ENCODE measurements around the gene NME1. TPM values are rescaled to one million over a fixed set of nuclear protein-coding genes. Genes with fewer than 3 reads are reported as not detected.

The NME1 gene
- total and polyA plus RNA-seq, 2 donors (not counting 3 experiments of a cell fraction or from before 2014, with no cell fraction given): 214 to 326 TPM

DNA sequence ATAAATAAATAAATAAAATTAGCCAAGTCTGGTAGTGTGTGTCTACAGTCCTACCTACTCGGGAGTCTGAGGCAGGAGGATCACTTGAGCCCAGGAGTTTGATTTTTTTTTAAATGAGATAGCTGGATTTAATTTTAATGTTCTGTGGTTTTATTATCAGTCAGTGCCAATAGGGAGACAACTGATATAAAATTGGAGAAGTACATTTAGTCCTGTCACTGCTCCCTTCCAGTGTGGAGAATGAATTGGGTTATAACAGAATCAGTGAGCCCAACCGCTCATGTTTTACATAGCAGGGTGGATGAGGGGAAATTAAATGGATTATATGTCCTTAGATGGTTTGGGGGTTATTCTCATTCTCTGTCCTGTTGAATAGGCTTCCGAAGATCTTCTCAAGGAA, 6.2 kb downstream of the NME1 start:
- H3K27me3 ChIP-seq (ENCODE audit: control insufficient read depth in 2 of 2, insufficient read depth in 2 of 2, low read length in 2 of 2): no peaks in the 10 kb centered on the region
- intact Hi-C loops (cut with micrococcal nuclease) (loop anchor here (10.0 kb wide), 1 partner anchor 615 kb away; the partner anchor contains the start of gene SPATA20), dilution Hi-C loops (cut with MboI; ENCODE audit: extremely low pct_ligation_motif_present, low sequenced_read_pairs) (no loop called here)
- BruUV-seq (replicated peaks): no TSS peak
- FAIRE-seq (no peak), DNase-seq (ENCODE audit: low read depth, low spot score) (no peak)
- peaks cover 3% of the 10 kb centered on the region for H3K4me1 ChIP-seq (ENCODE audit: control insufficient read depth, extremely low read depth, insufficient read depth, low read length)
- H4K20me1 ChIP-seq (replicated peaks; ENCODE audit: control insufficient read depth, extremely low read depth, insufficient read depth, low read length): no peaks in the 10 kb centered on the region
- no peak overlapping the region for H3K9ac ChIP-seq (replicated peaks; ENCODE audit: extremely low read depth, insufficient read depth, low read length)
- TF ChIP-seq, protein P1, sequence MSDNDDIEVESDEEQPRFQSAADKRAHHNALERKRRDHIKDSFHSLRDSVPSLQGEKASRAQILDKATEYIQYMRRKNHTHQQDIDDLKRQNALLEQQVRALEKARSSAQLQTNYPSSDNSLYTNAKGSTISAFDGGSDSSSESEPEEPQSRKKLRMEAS (IDR thresholded peaks at IDR 0.05; ENCODE audit: insufficient read depth, insufficient read length): no peak
- TF ChIP-seq POLR2AphosphoS5 (IDR thresholded peaks at IDR 0.05; ENCODE audit: insufficient read depth, low read depth, low read length) (no peak), MYC (IDR thresholded peaks at IDR 0.05; ENCODE audit: low read depth, low read length) (no peak), POLR2A (IDR thresholded peaks at IDR 0.05; ENCODE audit: low read depth, low read length) (no peak), JUN (IDR thresholded peaks at IDR 0.05; ENCODE audit: borderline replicate concordance, insufficient read depth, insufficient read length, low read depth) (no peak), FOS (IDR thresholded peaks at IDR 0.05; ENCODE audit: borderline replicate concordance, insufficient read depth, low read length) (no peak), EZH2 (IDR thresholded peaks at IDR 0.05; ENCODE audit: borderline replicate concordance, low read depth, low read length, severe bottlenecking) (no peak), GATA2 (IDR thresholded peaks at IDR 0.05; ENCODE audit: insufficient read depth, insufficient read length, low read depth, low read length) (no peak)
- TF ChIP-seq, protein P2, sequence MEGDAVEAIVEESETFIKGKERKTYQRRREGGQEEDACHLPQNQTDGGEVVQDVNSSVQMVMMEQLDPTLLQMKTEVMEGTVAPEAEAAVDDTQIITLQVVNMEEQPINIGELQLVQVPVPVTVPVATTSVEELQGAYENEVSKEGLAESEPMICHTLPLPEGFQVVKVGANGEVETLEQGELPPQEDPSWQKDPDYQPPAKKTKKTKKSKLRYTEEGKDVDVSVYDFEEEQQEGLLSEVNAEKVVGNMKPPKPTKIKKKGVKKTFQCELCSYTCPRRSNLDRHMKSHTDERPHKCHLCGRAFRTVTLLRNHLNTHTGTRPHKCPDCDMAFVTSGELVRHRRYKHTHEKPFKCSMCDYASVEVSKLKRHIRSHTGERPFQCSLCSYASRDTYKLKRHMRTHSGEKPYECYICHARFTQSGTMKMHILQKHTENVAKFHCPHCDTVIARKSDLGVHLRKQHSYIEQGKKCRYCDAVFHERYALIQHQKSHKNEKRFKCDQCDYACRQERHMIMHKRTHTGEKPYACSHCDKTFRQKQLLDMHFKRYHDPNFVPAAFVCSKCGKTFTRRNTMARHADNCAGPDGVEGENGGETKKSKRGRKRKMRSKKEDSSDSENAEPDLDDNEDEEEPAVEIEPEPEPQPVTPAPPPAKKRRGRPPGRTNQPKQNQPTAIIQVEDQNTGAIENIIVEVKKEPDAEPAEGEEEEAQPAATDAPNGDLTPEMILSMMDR (IDR thresholded peaks at IDR 0.05; ENCODE audit: extremely low read depth in 1 of 2, insufficient read depth in 1 of 2, low read depth in 1 of 2, low read length in 2 of 2): no peak
- H3K36me3 ChIP-seq (ENCODE audit: control insufficient read depth in 2 of 2, extremely low read depth in 1 of 2, insufficient read depth in 2 of 2, low read length in 2 of 2): peaks cover 7 to 15% of the 10 kb centered on the region in 2 experiments
- no peak overlapping the region for H3K27ac ChIP-seq (ENCODE audit: insufficient read depth, low read depth, low read length)
- no peaks in the 10 kb centered on the region for H3K9me3 ChIP-seq (replicated peaks; ENCODE audit: control insufficient read depth, insufficient read depth, low read length)
- ChIA-PET CTCF (interaction anchor here (1.2 kb wide), 1 partner anchor 159 kb away, joined by 4 read pairs; no protein-coding TSS in a partner anchor), POLR2A (no interaction called here)
- H2AFZ ChIP-seq (ENCODE audit: low read depth, low read length): no peak overlapping the region
- H3K9me1 ChIP-seq (replicated peaks; ENCODE audit: control insufficient read depth, extremely low read depth, insufficient read depth, low read length): no peaks in the 10 kb centered on the region
- H3K4me3 ChIP-seq (replicated peaks in 1 of 3; ENCODE audit: insufficient read depth in 1 of 3, low read depth in 1 of 3, low read length in 3 of 3): no peak overlapping the region
- no peak overlapping the region for H3K4me2 ChIP-seq (ENCODE audit: insufficient read depth, low read length)
- H3K79me2 ChIP-seq (ENCODE audit: control insufficient read depth, insufficient read depth, low read length): peaks cover 43% of the 10 kb centered on the region
